Left ventricle myocardium inferior (tissue), 1 donor: ENCODE data around the gene USHBP1. TPM values are rescaled to one million over a fixed set of nuclear protein-coding genes. Genes with fewer than 3 reads are reported as not detected.

Experiments used
- DNase-seq: peaks from one replicate; pipeline ENCODE4 v3.0.0-alpha.2; 2020
- H3K27ac ChIP-seq: fragments of 200-600 bp; replicated peaks from 2 replicates; pipeline ENCODE4 v1.8.0; 2021
- H3K27me3 ChIP-seq: fragments of 200-600 bp; 2 replicates; pipeline ENCODE4 v1.8.0; 2021; ENCODE audit warnings: low read depth
- H3K36me3 ChIP-seq: fragments of 200-600 bp; 2 replicates; pipeline ENCODE4 v1.8.0; 2021
- H3K4me1 ChIP-seq: fragments of 200-600 bp; 2 replicates; pipeline ENCODE4 v1.8.0; 2021
- H3K4me3 ChIP-seq: fragments of 200-600 bp; 2 replicates; pipeline ENCODE4 v1.8.0; 2021; ENCODE audit warnings: mild to moderate bottlenecking, moderate library complexity
- H3K9me3 ChIP-seq: fragments of 200-600 bp; replicated peaks from 2 replicates; pipeline ENCODE4 v1.8.0; 2021
- intact Hi-C: fragments of 100-400 bp; cut with micrococcal nuclease; formaldehyde crosslinking; loops from one replicate; pipeline ENCODE4 v1.11.0; 2022
- long read RNA-seq: library from polyadenylated mRNA; unstranded; transcript quantifications from one replicate; pipeline ENCODE4 v2.0.0, GENCODE V29; 2021
- total RNA-seq: library from RNA; stranded (reverse); fragmentation: NEBNext Ultra II Directional; extraction: Animal tissue kit (Norgen Biotek cat#: 25700); gene quantifications from one replicate; pipeline ENCODE4 v1.2.1, GENCODE V29; 2021
- TF ChIP-seq, protein P1 (sequence below): fragments of 200-600 bp; IDR thresholded peaks from 2 replicates; pipeline ENCODE4 v1.8.0; 2021; ENCODE audit warnings: antibody characterized with exemption, mild to moderate bottlenecking, borderline replicate concordance
- donor health status: DM: no; HTN: yes; CAD: no; lungs with severe emphysema.

USHBP1 gene, protein sequence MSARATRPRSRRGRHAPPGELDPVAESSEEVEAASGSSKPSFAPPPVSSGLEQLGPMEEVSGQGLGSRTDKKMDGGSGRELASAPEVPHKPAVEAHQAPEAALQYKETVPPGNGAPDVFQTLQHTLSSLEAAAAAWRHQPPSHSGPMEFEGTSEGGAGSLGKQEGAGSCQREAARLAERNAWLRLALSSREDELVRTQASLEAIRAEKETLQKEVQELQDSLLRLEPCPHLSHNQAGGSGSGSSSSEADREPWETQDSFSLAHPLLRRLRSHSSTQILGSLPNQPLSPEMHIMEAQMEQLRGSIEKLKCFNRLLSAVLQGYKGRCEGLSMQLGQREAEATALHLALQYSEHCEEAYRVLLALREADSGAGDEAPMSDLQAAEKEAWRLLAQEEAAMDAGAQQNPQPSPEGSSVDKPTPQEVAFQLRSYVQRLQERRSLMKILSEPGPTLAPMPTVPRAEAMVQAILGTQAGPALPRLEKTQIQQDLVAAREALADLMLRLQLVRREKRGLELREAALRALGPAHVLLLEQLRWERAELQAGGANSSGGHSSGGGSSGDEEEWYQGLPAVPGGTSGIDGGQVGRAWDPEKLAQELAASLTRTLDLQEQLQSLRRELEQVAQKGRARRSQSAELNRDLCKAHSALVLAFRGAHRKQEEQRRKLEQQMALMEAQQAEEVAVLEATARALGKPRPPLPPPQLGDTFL
- total RNA-seq: 7.0 TPM
- long read RNA-seq, transcript USHBP1-201 (13 exons, 3,335 nt): major isoform, 7 of 18 reads
- long read RNA-seq, partial matches to known transcripts: 5 of 18 reads
- long read RNA-seq, other reads (novel, unspliced or antisense): 5 of 18 reads

DNA sequence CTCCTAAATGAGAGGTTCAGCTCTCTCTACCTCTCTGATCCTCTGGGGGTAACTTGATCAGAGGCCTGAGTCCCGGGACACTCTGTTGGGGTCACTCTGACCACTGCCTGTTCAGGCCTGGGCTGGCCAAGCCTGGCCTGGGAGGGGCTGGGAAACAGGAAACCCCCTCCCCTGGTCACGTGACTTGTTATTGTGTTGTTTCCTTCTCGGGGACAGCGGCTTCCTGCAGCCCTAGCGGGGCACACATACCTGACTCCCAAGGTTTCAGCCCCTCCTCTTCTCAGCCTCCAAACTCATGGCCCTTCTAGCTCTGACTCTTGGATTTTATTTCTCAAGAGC is at the start of gene USHBP1:
USHBP1 (minus strand) TSS at position 105 of the 339 bp plus-strand sequence. CDS start 446 bp downstream, outside the sequence.
- intact Hi-C loops: no loop called here
- Histone ChIP-seq H3K4me3 (peak within 1 kb of the TSS; percentile 71), H3K36me3 (peaks cover 14% of the 10 kb centered on the region), H3K4me1 (peaks cover 36% of the 10 kb centered on the region), H3K9me3 (peaks cover 5% of the 10 kb centered on the region), H3K27ac (peak within 1 kb of the TSS; percentile 90), H3K27me3 (no peaks in the 10 kb centered on the region)
- TF ChIP-seq, protein P1, sequence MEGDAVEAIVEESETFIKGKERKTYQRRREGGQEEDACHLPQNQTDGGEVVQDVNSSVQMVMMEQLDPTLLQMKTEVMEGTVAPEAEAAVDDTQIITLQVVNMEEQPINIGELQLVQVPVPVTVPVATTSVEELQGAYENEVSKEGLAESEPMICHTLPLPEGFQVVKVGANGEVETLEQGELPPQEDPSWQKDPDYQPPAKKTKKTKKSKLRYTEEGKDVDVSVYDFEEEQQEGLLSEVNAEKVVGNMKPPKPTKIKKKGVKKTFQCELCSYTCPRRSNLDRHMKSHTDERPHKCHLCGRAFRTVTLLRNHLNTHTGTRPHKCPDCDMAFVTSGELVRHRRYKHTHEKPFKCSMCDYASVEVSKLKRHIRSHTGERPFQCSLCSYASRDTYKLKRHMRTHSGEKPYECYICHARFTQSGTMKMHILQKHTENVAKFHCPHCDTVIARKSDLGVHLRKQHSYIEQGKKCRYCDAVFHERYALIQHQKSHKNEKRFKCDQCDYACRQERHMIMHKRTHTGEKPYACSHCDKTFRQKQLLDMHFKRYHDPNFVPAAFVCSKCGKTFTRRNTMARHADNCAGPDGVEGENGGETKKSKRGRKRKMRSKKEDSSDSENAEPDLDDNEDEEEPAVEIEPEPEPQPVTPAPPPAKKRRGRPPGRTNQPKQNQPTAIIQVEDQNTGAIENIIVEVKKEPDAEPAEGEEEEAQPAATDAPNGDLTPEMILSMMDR: no peak
- peak; percentile 52 for DNase-seq

DNA sequence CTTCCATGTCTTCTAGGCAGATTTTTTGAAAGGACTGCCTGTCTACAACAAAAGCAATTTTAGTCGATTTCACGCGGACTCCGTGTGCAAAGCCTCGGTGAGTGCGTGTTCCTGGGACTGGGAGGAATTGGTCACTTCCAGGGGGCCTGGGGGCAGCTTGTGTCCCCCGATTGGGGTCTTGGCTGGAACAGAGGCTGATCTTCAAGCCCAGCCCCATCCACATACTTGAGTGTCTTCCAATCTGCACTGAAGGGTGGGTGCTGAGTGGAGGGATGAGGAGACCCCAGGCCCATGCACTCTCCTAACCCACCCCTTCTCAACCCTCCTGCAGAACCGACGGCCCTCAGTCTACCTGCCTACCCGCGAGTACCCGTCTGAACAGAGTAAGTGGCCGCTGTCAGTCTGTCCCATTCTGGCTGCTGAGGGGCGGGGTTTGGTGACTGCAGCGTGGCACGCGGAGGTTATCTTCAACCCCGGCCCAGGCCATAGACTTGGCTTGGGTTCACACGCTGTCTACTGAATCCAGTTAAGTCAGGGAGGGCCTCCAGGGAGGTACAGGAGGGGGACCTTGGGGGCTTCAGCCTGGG is 49.6 kb upstream of the USHBP1 start:
- Histone ChIP-seq H3K4me3 (no peak overlapping the region), H3K9me3 (no peaks in the 10 kb centered on the region), H3K36me3 (peaks cover 44% of the 10 kb centered on the region), H3K27me3 (no peaks in the 10 kb centered on the region), H3K27ac (no peak overlapping the region), H3K4me1 (peaks cover 32% of the 10 kb centered on the region)
- DNase-seq: no peak
- TF ChIP-seq, protein P1: no peak
- intact Hi-C loops: no loop called here

DNA sequence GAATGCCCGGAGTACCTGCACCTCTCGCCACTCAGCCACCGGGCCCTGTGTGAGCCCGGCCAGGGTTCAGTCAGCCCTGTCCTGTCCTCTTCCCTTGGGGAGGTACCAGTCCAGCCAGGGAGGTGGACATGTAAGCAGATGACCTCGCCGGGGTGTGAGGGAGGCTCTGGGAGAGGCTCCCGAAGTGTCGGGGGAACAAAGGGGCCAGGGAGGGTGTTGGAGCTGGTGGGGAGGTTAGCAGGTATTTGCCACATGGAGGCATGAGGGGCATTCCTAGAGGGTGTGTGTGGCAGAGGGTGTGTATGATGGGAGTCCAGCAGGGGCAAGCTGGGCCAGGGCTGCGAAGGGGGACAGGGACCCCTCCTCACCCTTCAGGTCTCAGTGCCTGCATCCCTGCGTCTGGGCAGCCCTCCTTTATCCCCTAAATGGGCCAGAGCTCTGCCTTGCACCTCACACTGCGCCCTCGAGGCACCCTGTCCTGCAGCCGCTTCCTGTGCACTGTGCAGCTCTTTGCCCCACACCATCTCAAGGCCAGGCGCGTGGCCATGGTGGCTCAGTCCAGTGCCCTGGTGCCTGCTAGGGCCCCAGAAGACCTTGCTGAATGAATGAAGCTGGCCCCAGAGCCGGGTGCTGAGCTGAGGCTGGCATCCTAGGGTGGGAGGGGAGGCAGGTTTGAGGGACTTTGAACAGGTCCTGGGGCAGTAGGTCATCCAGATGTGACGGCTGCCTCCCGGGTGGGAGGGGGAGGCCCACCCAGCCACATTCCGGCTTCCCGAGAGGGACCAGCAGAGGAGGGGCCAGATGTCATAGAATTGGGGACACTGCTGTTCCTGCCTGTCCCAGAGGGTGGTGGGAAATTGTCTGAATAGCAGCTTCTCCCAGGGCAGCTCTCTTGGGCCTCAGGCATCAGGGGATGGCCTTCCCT is 47.9 kb upstream of the USHBP1 start:
- peaks cover 42% of the 10 kb centered on the region for H3K4me1 ChIP-seq
- no peak for DNase-seq
- TF ChIP-seq, protein P1: no peak

DNA sequence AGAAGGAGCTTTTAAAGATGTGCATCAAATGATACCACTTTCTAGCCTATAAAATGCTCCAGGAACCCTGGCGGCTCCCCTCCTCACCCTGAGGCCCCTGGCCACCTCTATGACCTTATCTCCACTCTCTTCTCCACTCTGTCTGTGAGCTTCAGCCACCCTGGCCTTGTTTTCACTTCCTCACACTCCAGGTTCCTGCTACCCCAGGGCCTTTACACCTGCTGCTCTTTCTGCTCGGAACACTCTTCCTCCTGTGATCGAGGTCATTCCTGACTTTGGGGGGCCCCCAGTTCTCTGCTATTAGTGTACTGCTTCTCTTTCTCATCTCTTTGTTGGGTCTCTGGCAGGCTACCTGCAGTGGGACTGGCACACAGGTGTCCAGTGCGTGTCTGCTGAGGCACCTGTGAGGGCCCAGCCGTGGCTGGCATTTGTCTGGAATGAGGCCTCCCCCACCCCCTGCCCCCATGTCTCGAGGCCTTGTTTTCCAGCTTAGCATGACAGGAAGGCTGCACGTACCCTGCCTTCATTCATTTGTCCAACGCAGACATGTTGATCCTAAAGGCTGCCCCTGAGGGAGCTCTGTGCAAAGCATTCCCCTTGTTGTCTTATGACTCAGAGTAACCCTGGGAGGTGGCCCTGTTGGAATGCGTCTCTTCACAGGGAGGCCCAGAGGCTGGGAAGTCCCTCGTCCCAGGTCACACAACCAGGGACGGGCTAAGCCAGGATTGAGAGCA is 47.1 kb upstream of the USHBP1 start:
- no peak overlapping the region for H3K27ac ChIP-seq
- no peak for DNase-seq
- no peaks in the 10 kb centered on the region for H3K27me3 ChIP-seq
- H3K4me1 ChIP-seq: peaks cover 51% of the 10 kb centered on the region
- no peak overlapping the region for H3K4me3 ChIP-seq
- intact Hi-C loops: no loop called here
- H3K36me3 ChIP-seq: peaks cover 32% of the 10 kb centered on the region
- TF ChIP-seq, protein P1: no peak
- no peaks in the 10 kb centered on the region for H3K9me3 ChIP-seq

More for the DNA sequence above, 47.9 kb upstream of the USHBP1 start:
- intact Hi-C loops: no loop called here
- Histone ChIP-seq H3K27ac (no peak overlapping the region), H3K4me3 (no peak overlapping the region), H3K27me3 (no peaks in the 10 kb centered on the region), H3K9me3 (no peaks in the 10 kb centered on the region), H3K36me3 (peaks cover 35% of the 10 kb centered on the region)
